HepG2 (cell line): Measurements from ENCODE around the gene NBEA.

ENCODE experiments used
- EZH2 ChIP-seq: conservative IDR thresholded peaks from 2 replicates; pipeline ENCODE4 v1.6.1; 2012; ENCODE audit warnings: mild to moderate bottlenecking, low read depth, low read length, moderate library complexity
- MBD4 ChIP-seq: IDR thresholded peaks from 2 replicates; pipeline ENCODE4 v1.6.1; 2012; ENCODE audit warnings: low read length, inconsistent platforms, borderline replicate concordance
- NONO ChIP-seq, 2 experiments: fragments of 450-650 bp in 1 of 2; sonication (generic) in 1 of 2; formaldehyde crosslinking in 1 of 2; IDR thresholded peaks in 1 of 2; conservative IDR thresholded peaks in 1 of 2; 2 replicates each; pipeline versions ENCODE4 v1.6.1 to v1.8.0; 2017 to 2022; ENCODE audit warnings: mild to moderate bottlenecking in 1 of 2, missing genetic modification reagents in 1 of 2, moderate library complexity in 1 of 2
- ZNF143 ChIP-seq: sonication (generic); formaldehyde crosslinking; IDR thresholded peaks from 2 replicates; pipeline ENCODE4 v1.4.0; 2020; ENCODE audit warnings: missing genetic modification reagents

GRCh38 chr13:35389535-35389934 is 447.5 kb downstream of the NBEA start:
- TF ChIP-seq EZH2 (no peak), NONO (IDR thresholded peaks at IDR 0.05) (no peak), NONO (CRISPR knock-in tag; conservative IDR thresholded peaks at IDR 0.05) (no peak), MBD4 (no peak), ZNF143 (CRISPR knock-in tag) (no peak)
